ENCODE data around the gene SKAP1.

DNA sequence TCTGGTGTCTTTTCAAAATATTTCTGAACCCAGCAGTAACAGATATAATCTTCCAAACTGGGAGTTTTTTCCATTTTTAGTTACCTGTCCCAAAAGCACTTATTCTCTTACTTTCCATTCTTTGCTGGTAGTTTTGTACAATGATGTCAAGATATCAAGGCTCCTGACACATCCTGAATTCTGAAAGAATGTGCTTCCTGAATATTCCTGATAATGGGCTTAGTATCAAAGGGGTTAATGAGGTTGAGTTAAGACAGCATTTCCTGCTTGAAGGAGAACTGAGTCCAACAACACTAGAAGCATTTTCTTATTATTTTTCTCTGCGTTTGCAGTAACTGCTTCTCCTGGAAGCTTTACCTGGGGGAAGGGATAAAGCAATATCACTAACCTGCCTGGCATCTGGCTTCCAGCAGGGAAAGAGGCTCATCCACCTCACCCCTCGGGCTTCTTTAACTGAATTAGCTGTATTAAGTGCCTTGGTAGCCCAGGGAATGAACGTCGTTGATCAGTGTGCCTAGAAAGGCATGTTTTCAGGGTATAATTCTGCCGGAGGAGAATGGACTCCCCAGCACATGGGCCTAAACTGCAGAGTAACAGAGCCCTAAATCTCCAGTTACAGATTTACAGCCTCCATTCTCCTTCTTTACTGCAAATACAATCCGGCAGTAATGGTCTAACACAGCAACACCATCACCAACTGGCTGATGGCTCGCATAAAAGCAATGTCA is 188.1 kb downstream of the SKAP1 start:
- TF ChIP-seq POLR2A (IDR thresholded peaks at IDR 0.05) (no peak), CTCF (IDR thresholded peaks at IDR 0.05) (no peak)

Data from heart left ventricle (tissue), 13 donors.